Neural progenitor cell (in vitro differentiated cells): ENCODE data around the gene ZBTB20.

ENCODE experiments used
- CTCF ChIP-seq: fragments of 200-600 bp; sonication (generic); IDR thresholded peaks from 2 replicates; pipeline ENCODE4 v1.5.1; 2017; ENCODE audit warnings: antibody characterized with exemption, mild to moderate bottlenecking
- EZH2 ChIP-seq: fragments of 200-600 bp; sonication (generic); IDR thresholded peaks from 2 replicates; pipeline ENCODE4 v1.6.1; 2017; ENCODE audit warnings: antibody characterized with exemption, mild to moderate bottlenecking, moderate library complexity
- EZH2phosphoT487 ChIP-seq: fragments of 200-600 bp; sonication (generic); IDR thresholded peaks from 2 replicates; pipeline ENCODE4 v1.6.1; 2017; ENCODE audit warnings: antibody characterized with exemption

- TF ChIP-seq EZH2 (no peak), CTCF (peak; percentile 55), EZH2phosphoT487 (no peak)
These were observed 776.4 kb downstream of the ZBTB20 start for GRCh38 chr3:114370537-114371174.
